Renal cortex interstitium (tissue), 11 donors: ENCODE results near the gene OR8B4. TPM values are rescaled to one million over a fixed set of nuclear protein-coding genes. Genes with fewer than 3 reads are reported as not detected.
"Not testable (repeated sequence)": the region's sequence is repeated elsewhere in the genome, so short reads cannot be mapped to it uniquely, and the experiment has no call there.

Source experiments
- DNase-seq, 11 donors: peaks; one replicate each; pipeline ENCODE4 v3.0.0-alpha.2; 2013; ENCODE audit warnings: low read depth in 9 of 11, low spot score in 4 of 11; ENCODE audit errors: extremely low read depth in 1 of 11
- polyA plus RNA-seq, 3 donors: library from polyadenylated mRNA; unstranded; fragments of 120-200 nt; gene quantifications; one replicate each; pipeline ENCODE4 v1.2.1, GENCODE V29; 2013; ENCODE audit not compliant: insufficient read length in 3 of 3

OR8B4 gene
- polyA plus RNA-seq, 3 donors: not detected

GRCh38 chr11:124429599-124429998 lies 4.9 kb upstream of the OR8B4 start:
- no peak for DNase-seq

DNA sequence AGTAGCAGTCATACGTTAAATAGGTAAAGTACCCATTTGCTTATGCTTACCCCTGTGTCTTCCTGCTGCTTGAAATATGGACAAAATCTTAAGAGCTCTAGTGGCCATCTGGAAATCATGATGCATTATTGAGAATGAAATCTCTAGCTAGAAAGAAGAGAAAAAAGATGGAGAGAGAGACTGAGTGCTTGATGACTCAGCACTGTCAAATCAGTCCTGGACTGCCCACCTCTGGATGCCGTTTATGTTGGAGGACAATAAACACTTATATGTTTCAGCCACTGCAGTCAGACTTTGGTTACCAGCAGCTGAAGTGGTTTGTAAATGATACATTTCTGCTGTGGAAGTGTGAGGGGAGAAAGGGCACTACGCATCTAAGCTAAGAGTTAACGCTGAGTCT lies 3.6 kb downstream of the OR8B4 start:
- DNase-seq: no peak

GRCh38 chr11:124415356-124415923 lies 9.2 kb downstream of the OR8B4 start:
- DNase-seq: peak in 8 of 11 donors; percentile 4 to 24 (median 8)

DNA sequence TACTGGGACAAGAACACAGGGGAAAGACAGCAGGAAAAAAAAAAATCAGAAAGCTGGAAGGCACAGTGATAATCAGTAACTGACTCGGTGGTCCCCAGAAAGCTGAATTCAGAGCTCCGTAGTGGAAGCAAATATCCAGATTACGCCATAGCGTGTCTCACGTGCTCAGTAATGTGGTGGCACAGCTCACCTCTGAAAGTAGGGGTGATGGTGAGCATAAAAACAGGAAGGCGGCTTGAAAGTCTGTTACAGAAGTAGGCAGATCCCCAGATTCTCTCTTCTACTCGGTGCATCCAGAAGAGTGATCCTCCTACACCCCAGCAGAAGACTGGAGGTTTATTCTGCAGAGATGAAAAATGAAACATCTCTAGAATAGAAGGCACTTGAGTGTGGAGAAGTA lies 14.8 kb downstream of the OR8B4 start:
- no peak for DNase-seq

DNA sequence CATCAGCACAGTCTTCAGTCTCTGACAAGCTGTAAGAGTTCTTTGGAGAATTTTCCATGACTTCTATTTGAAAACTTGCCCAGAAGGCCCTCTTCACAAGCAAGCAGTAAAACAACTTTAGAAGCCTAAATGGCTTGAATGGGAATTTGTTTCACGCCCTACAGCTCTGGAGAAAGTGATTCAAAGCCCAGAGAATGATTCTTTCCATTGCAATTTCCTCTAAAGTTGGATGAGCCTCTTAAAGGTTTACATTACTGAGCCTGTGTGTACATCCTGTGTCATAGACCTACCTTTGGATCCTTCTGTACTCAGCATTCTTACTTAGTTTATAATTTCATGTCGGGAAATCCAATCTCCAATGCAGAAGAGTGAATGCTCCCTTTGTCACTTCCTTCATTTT lies 19.1 kb downstream of the OR8B4 start:
- DNase-seq: no peak

- not testable (repeated sequence) for DNase-seq
Measured at GRCh38 chr11:124403186-124403585, 21.5 kb downstream of the OR8B4 start.

DNA sequence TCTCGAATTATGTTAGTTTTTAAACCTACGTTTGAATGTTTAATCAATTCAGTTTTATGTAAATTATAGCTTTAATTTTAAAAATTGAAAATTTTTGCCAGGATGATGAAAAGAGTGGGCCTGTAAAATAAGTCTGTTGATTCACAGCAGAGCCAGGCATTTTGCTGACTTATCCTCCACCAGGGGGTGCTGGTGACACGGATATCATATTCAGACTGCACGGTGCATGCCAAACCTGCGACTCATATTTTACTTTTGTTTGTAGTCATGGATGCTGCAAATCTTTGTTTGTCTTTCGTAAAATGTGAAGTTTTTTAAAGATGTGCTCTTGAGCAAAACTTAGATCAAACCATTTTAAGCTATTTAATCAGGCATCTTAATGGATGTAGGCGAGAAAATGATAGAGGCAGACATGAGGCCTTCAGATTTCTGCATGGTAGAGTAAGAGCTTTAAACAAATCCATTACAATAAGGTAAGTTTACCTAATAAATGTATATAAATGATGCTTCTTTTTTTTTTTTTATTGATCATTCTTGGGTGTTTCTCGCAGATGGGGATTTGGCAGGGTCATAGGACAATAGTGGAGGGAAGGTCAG lies 22.2 kb downstream of the OR8B4 start:
- DNase-seq: peak in 9 of 11 donors; percentile 7 to 34 (median 22)

- DNase-seq: no peak
Measured at GRCh38 chr11:124398924-124399323, 25.7 kb downstream of the OR8B4 start, which contains the start of gene OR8B3. Gene OR8B3, minus strand, starts transcription at chr11:124399024. Its CDS starts 1,673 bp downstream, at chr11:124397351.

DNA sequence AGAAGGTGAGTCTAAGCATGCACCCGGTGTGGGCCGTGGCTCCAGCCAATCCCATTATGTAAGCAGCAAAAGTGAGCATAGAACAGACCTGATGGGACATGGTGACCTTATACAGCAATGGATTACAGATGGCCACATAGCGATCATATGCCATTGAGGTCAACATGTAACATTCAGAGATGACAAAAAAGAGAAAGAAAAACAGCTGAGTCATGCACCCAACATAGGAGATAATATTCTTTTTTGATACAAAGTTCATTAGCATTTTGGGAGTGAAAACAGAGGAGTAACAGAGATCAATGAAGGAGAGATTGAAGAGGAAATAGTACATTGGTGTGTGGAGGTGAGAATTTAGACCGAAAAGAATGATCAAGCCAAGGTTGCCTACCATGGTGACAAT lies 27.8 kb downstream of the OR8B4 start:
- not testable (repeated sequence) for DNase-seq

- no peak for DNase-seq
Measured at GRCh38 chr11:124394408-124394807, 30.3 kb downstream of the OR8B4 start.

- DNase-seq: no peak
Measured at GRCh38 chr11:124384399-124384798, 40.3 kb downstream of the OR8B4 start, which contains the start of gene OR8B2. Gene OR8B2, minus strand, starts transcription at chr11:124384499. Its CDS starts 1,156 bp downstream, at chr11:124383343.

- DNase-seq: not testable (repeated sequence)
Measured at GRCh38 chr11:124382857-124383256, 41.8 kb downstream of the OR8B4 start.

GRCh38 chr11:124380585-124380984 lies 44.1 kb downstream of the OR8B4 start:
- no peak for DNase-seq

GRCh38 chr11:124376280-124376679 lies 48.4 kb downstream of the OR8B4 start:
- DNase-seq: no peak

Other genes with a start within 250 kb of the OR8B4 start
- not detected for gene OR10D3, start 241.5 kb downstream of the OR8B4 start, polyA plus RNA-seq
- gene OR8G1, start 183.8 kb downstream of the OR8B4 start, polyA plus RNA-seq: not detected
- not detected for gene OR8G5, start 168.5 kb downstream of the OR8B4 start, polyA plus RNA-seq
- gene OR8D1, start 110.9 kb downstream of the OR8B4 start, polyA plus RNA-seq: not detected
- gene OR8D2, start 104.7 kb downstream of the OR8B4 start, polyA plus RNA-seq: not detected
- not detected for gene OR8B2, start 40.4 kb downstream of the OR8B4 start, polyA plus RNA-seq
- gene OR8B3, start 25.8 kb downstream of the OR8B4 start, polyA plus RNA-seq: not detected
- under 1 TPM in 1 of 3 donors, not detected in 2; 0.03 TPM for gene OR8B8, start 20.8 kb upstream of the OR8B4 start, polyA plus RNA-seq
- gene OR8B12, start 118.8 kb upstream of the OR8B4 start, polyA plus RNA-seq: not detected
- under 1 TPM in 1 of 3 donors, not detected in 2; 0.03 TPM for gene OR8A1, start 145.1 kb upstream of the OR8B4 start, polyA plus RNA-seq
- gene PANX3, start 186.6 kb upstream of the OR8B4 start, polyA plus RNA-seq: not detected
- 10 to 100 TPM; 25.9 to 41.5 (median 30.3) TPM for gene TBRG1, start 198.0 kb upstream of the OR8B4 start, polyA plus RNA-seq
- 10 to 100 TPM; 27.0 to 33.5 (median 31.9) TPM for gene SIAE, start 248.9 kb upstream of the OR8B4 start, polyA plus RNA-seq
- gene SPA17, start 249.0 kb upstream of the OR8B4 start, polyA plus RNA-seq: 10 to 100 TPM; 20.1 to 28.4 (median 21.8) TPM